NCI-H510A treated with DMSO at 0.1 percent for 48 hours (cell line): Measurements from ENCODE around the gene TAGLN.

Source experiments
- DNase-seq: peaks from one replicate; lab custom pipeline; 2025; lab: John Stamatoyannopoulos, UW

The TAGLN gene

GRCh38 chr11:117214404-117215110 is 15.4 kb downstream of the TAGLN start:
- DNase-seq = no peak

- no peak for DNase-seq
Measured at GRCh38 chr11:117217141-117218084, 18.2 kb downstream of the TAGLN start.

GRCh38 chr11:117218133-117218915 is 19.2 kb downstream of the TAGLN start:
- no peak for DNase-seq

GRCh38 chr11:117219001-117219400 is 19.8 kb downstream of the TAGLN start:
- DNase-seq = no peak

GRCh38 chr11:117219455-117219854 is 20.3 kb downstream of the TAGLN start:
- no peak for DNase-seq

GRCh38 chr11:117219995-117220394 is 20.8 kb downstream of the TAGLN start:
- no peak for DNase-seq

GRCh38 chr11:117220568-117220967 is 21.4 kb downstream of the TAGLN start:
- no peak for DNase-seq

GRCh38 chr11:117220999-117221774 is 22.0 kb downstream of the TAGLN start:
- DNase-seq = no peak

GRCh38 chr11:117221775-117222517 is 22.8 kb downstream of the TAGLN start:
- peak; percentile 78 for DNase-seq

GRCh38 chr11:117222991-117223740 is 24.0 kb downstream of the TAGLN start:
- no peak for DNase-seq

- no peak for DNase-seq
Measured at GRCh38 chr11:117223741-117224689, 24.8 kb downstream of the TAGLN start.

- no peak for DNase-seq
Measured at GRCh38 chr11:117225553-117226170, 26.5 kb downstream of the TAGLN start.

GRCh38 chr11:117226388-117227385 is 27.5 kb downstream of the TAGLN start:
- DNase-seq = peak; percentile 91

GRCh38 chr11:117228091-117228490 is 28.9 kb downstream of the TAGLN start:
- no peak for DNase-seq

- DNase-seq = no peak
Measured at GRCh38 chr11:117229411-117229810, 30.2 kb downstream of the TAGLN start.

GRCh38 chr11:117229931-117230285 is 30.7 kb downstream of the TAGLN start:
- DNase-seq = no peak

- no peak for DNase-seq
Measured at GRCh38 chr11:117230286-117230961, 31.3 kb downstream of the TAGLN start.
